GM10847 (cell line): ENCODE data around the gene ANKRD27.

Experiments
- POLR2A ChIP-seq: IDR thresholded peaks from 2 replicates; pipeline ENCODE4 v1.6.1; 2011; ENCODE audit not compliant: insufficient read length; ENCODE audit errors: extremely low read depth

The ANKRD27 gene

GRCh38 chr19:32658527-32658926 is 16.5 kb downstream of the ANKRD27 start:
- TF ChIP-seq POLR2A: no peak

- no peak for TF ChIP-seq POLR2A
Observed at GRCh38 chr19:32658075-32658474, 16.9 kb downstream of the ANKRD27 start.

- no peak for TF ChIP-seq POLR2A
Observed at GRCh38 chr19:32653599-32653915, 21.4 kb downstream of the ANKRD27 start.

- no peak for TF ChIP-seq POLR2A
Observed at GRCh38 chr19:32652894-32653598, 21.9 kb downstream of the ANKRD27 start.

GRCh38 chr19:32651729-32652140 is 23.2 kb downstream of the ANKRD27 start:
- no peak for TF ChIP-seq POLR2A

GRCh38 chr19:32650671-32651070 is 24.3 kb downstream of the ANKRD27 start:
- no peak for TF ChIP-seq POLR2A

GRCh38 chr19:32649751-32650150 is 25.2 kb downstream of the ANKRD27 start:
- no peak for TF ChIP-seq POLR2A

- TF ChIP-seq POLR2A: no peak
Observed at GRCh38 chr19:32647361-32647760, 27.6 kb downstream of the ANKRD27 start.

- no peak for TF ChIP-seq POLR2A
Observed at GRCh38 chr19:32646556-32646955, 28.4 kb downstream of the ANKRD27 start.

GRCh38 chr19:32642771-32643170 is 32.2 kb downstream of the ANKRD27 start:
- no peak for TF ChIP-seq POLR2A

GRCh38 chr19:32638625-32639024 is 36.4 kb downstream of the ANKRD27 start:
- TF ChIP-seq POLR2A: no peak

- TF ChIP-seq POLR2A: no peak
Observed at GRCh38 chr19:32637480-32637879, 37.5 kb downstream of the ANKRD27 start.

- TF ChIP-seq POLR2A: no peak
Observed at GRCh38 chr19:32631381-32631780, 43.6 kb downstream of the ANKRD27 start.

- TF ChIP-seq POLR2A: no peak
Observed at GRCh38 chr19:32630338-32630737, 44.6 kb downstream of the ANKRD27 start.

GRCh38 chr19:32627714-32628270 is 47.2 kb downstream of the ANKRD27 start:
- no peak for TF ChIP-seq POLR2A

- no peak for TF ChIP-seq POLR2A
Observed at GRCh38 chr19:32626969-32627368, 48.0 kb downstream of the ANKRD27 start.

GRCh38 chr19:32624410-32624809 is 50.6 kb downstream of the ANKRD27 start:
- no peak for TF ChIP-seq POLR2A

- no peak for TF ChIP-seq POLR2A
Observed at GRCh38 chr19:32622002-32622401, 53.0 kb downstream of the ANKRD27 start.
